GM12878 (cell line): ENCODE results near the gene GREB1.

Source experiments
- BMI1 ChIP-seq: fragments of 450-650 bp; IDR thresholded peaks from 2 replicates; pipeline ENCODE4 v1.6.1; 2016; ENCODE audit warnings: mild to moderate bottlenecking, moderate library complexity, borderline replicate concordance
- CTCF ChIP-seq, 3 experiments: IDR thresholded peaks in 2 of 3; conservative IDR thresholded peaks in 1 of 3; 2 replicates each; pipeline ENCODE4 v1.5.1; 2011; ENCODE audit warnings: low read depth in 3 of 3, low read length in 3 of 3, mild to moderate bottlenecking in 3 of 3, control low read depth in 2 of 3, moderate library complexity in 2 of 3, inconsistent platforms in 1 of 3, mixed read lengths in 1 of 3; ENCODE audit not compliant: control insufficient read depth in 2 of 3, insufficient read depth in 1 of 3; ENCODE audit errors: extremely low read depth in 1 of 3
- EP300 ChIP-seq, 2 experiments: fragments of 150-350 bp in 1 of 2; IDR thresholded peaks; 2 replicates each; pipeline ENCODE4 v1.6.1; 2011 to 2012; ENCODE audit warnings: low read depth in 2 of 2, low read length in 2 of 2, borderline replicate concordance in 1 of 2, improper control_type of control experiment in 1 of 2, inconsistent platforms in 1 of 2; ENCODE audit not compliant: control insufficient read depth in 1 of 2
- EZH2 ChIP-seq: IDR thresholded peaks from 2 replicates; pipeline ENCODE4 v1.6.1; 2012; ENCODE audit warnings: low read depth, mild to moderate bottlenecking, control low read depth, inconsistent platforms, low read length, borderline replicate concordance; ENCODE audit not compliant: control insufficient read depth
- HDAC2 ChIP-seq: fragments of 200-600 bp; sonication (generic); IDR thresholded peaks from 2 replicates; pipeline ENCODE4 v1.6.1; 2017
- JUNB ChIP-seq: IDR thresholded peaks from 2 replicates; pipeline ENCODE4 v1.6.1; 2016; ENCODE audit warnings: antibody characterized with exemption, mild to moderate bottlenecking
- MAX ChIP-seq: IDR thresholded peaks from 2 replicates; pipeline ENCODE4 v1.6.1; 2012; ENCODE audit warnings: low read depth, low read length, improper control_type of control experiment
- MEF2B ChIP-seq: fragments of 450-650 bp; IDR thresholded peaks from 2 replicates; pipeline ENCODE4 v1.6.1; 2018; ENCODE audit warnings: mild to moderate bottlenecking, moderate library complexity; ENCODE audit not compliant: partially characterized antibody, poor library complexity, severe bottlenecking
- MTA3 ChIP-seq: IDR thresholded peaks from 2 replicates; pipeline ENCODE4 v1.6.1; 2012; ENCODE audit warnings: low read length, inconsistent platforms, borderline replicate concordance
- MXI1 ChIP-seq: fragments of 150-350 bp; IDR thresholded peaks from 2 replicates; pipeline ENCODE4 v1.6.1; 2011; ENCODE audit warnings: low read depth, mild to moderate bottlenecking, inconsistent platforms, low read length, improper control_type of control experiment
- MYC ChIP-seq: IDR thresholded peaks from 2 replicates; pipeline ENCODE4 v1.6.1; 2011; ENCODE audit warnings: mild to moderate bottlenecking, low read length, moderate library complexity, inconsistent platforms; ENCODE audit not compliant: insufficient read depth, insufficient replicate concordance, insufficient read length, severe bottlenecking
- NR2F1 ChIP-seq: fragments of 450-650 bp; conservative IDR thresholded peaks from 2 replicates; pipeline ENCODE4 v1.6.1; 2017; ENCODE audit warnings: mild to moderate bottlenecking
- POLR2AphosphoS5 ChIP-seq: IDR thresholded peaks from 2 replicates; pipeline ENCODE4 v1.6.1; 2011; ENCODE audit warnings: mild to moderate bottlenecking, low read length, inconsistent platforms
- SREBF2 ChIP-seq: IDR thresholded peaks from 2 replicates; pipeline ENCODE4 v1.6.1; 2012; ENCODE audit warnings: mild to moderate bottlenecking, low read length

GRCh38 chr2:11564816-11565567 lies 31.1 kb downstream of the GREB1 start:
- no peak for TF ChIP-seq POLR2AphosphoS5
- TF ChIP-seq CTCF (IDR thresholded peaks at IDR 0.05 in 2 of 3, conservative IDR thresholded peaks at IDR 0.05 in 1 of 3; ENCODE audit: control insufficient read depth in 2 of 3, extremely low read depth in 1 of 3, insufficient read depth in 1 of 3, low read depth in 3 of 3, low read length in 3 of 3) = no peak
- no peak for TF ChIP-seq MEF2B
- no peak for TF ChIP-seq SREBF2
- TF ChIP-seq JUNB = no peak
- TF ChIP-seq MTA3 = no peak
- TF ChIP-seq EZH2 = no peak
- TF ChIP-seq MAX = no peak
- TF ChIP-seq NR2F1 = no peak
- TF ChIP-seq HDAC2 = no peak
- TF ChIP-seq MXI1 = no peak
- no peak for TF ChIP-seq BMI1
- TF ChIP-seq EP300 (IDR thresholded peaks at IDR 0.05; ENCODE audit: borderline replicate concordance in 1 of 2, control insufficient read depth in 1 of 2, low read depth in 2 of 2, low read length in 2 of 2) = no peak
- TF ChIP-seq MYC = no peak
